ENCODE results near the gene LMBR1. TPM values are rescaled to one million over a fixed set of nuclear protein-coding genes. Genes with fewer than 3 reads are reported as not detected.

LMBR1 gene
- polyA plus RNA-seq, 1 experiment: 5.3 TPM

DNA sequence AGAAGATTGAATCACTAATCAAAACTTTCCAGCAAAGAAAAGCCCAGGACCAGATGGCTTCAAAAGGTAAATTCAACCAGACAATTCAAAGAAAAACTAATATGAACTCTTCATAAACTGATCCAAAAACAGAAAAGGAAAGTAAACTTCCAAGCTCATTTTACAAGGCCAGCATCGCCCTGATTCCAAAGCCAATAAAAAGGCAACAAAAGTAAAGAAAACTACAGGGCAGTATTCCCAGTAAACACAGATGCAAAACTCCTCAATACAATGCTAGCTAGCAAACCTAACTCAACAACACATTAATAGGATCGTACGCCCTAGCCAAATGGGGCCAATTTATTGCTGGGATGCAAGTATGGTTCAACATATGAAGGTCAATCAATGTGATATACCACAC, 199.4 kb downstream of the LMBR1 start:
- Histone ChIP-seq H3K27me3 (ENCODE audit: control insufficient read depth, insufficient read depth, low read length) (no peaks in the 10 kb centered on the region), H3K36me3 (ENCODE audit: control insufficient read depth, insufficient read depth, low read length) (no peaks in the 10 kb centered on the region), H3K4me3 (ENCODE audit: low read depth, low read length) (no peak overlapping the region)
- ChIA-PET POLR2A (no interaction called here), CTCF (interaction anchor here (1.2 kb wide), 1 partner anchor 17 kb away, joined by 3 read pairs; no protein-coding TSS in a partner anchor)
- DNase-seq (ENCODE audit: low read depth): no peak
- TF ChIP-seq, protein P1, sequence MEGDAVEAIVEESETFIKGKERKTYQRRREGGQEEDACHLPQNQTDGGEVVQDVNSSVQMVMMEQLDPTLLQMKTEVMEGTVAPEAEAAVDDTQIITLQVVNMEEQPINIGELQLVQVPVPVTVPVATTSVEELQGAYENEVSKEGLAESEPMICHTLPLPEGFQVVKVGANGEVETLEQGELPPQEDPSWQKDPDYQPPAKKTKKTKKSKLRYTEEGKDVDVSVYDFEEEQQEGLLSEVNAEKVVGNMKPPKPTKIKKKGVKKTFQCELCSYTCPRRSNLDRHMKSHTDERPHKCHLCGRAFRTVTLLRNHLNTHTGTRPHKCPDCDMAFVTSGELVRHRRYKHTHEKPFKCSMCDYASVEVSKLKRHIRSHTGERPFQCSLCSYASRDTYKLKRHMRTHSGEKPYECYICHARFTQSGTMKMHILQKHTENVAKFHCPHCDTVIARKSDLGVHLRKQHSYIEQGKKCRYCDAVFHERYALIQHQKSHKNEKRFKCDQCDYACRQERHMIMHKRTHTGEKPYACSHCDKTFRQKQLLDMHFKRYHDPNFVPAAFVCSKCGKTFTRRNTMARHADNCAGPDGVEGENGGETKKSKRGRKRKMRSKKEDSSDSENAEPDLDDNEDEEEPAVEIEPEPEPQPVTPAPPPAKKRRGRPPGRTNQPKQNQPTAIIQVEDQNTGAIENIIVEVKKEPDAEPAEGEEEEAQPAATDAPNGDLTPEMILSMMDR (IDR thresholded peaks at IDR 0.05; ENCODE audit: insufficient read depth, low read depth, low read length): no peak

DNA sequence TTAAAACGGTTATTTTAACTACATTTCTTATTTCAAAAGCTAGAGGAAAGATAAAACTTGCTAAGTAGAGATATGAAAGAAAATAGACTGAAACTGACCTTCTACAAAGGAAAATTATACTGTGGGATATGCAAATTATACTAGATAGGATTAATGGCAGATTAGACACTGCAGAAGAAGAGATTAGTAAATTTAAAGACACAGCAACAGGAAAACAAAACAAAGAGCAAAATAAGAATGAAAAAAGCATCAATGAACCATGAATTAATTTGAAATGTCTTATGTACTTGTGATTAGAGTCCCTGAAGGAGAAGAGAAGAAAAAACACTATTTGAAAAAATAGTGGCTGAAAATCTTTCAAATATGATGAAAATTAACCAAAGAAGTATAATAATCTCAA, 200.1 kb downstream of the LMBR1 start:
- TF ChIP-seq, protein P1 (IDR thresholded peaks at IDR 0.05; ENCODE audit: insufficient read depth, low read depth, low read length): no peak
- no peaks in the 10 kb centered on the region for H3K27me3 ChIP-seq (ENCODE audit: control insufficient read depth, insufficient read depth, low read length)
- CTCF ChIA-PET: no interaction called here
- no peak for DNase-seq (ENCODE audit: low read depth)
- no peaks in the 10 kb centered on the region for H3K36me3 ChIP-seq (ENCODE audit: control insufficient read depth, insufficient read depth, low read length)
- POLR2A ChIA-PET: no interaction called here
- H3K4me3 ChIP-seq (ENCODE audit: low read depth, low read length): no peak overlapping the region

DNA sequence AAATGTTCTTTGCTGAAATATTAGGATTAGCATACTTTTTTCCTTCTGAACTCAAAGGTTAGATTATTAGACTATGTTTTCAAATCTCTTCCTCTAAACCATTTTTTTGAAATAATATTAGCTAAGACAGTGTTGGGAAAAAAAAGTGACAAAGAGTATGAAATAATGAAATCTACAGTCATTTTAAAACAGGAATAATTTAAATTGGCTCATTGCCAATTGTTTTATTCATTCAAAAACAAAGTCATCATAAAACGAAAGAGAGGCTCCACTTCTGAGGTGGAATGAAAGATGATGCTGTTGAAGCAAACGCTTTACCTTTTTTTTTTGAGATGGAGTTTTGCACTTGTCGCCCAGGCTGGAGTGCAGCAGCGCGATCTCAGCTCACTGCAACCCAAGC, 201.2 kb downstream of the LMBR1 start:
- H3K36me3 ChIP-seq (ENCODE audit: control insufficient read depth, insufficient read depth, low read length): no peaks in the 10 kb centered on the region
- DNase-seq (ENCODE audit: low read depth): no peak
- H3K27me3 ChIP-seq (ENCODE audit: control insufficient read depth, insufficient read depth, low read length): no peaks in the 10 kb centered on the region
- TF ChIP-seq, protein P1 (IDR thresholded peaks at IDR 0.05; ENCODE audit: insufficient read depth, low read depth, low read length): no peak
- POLR2A ChIA-PET: no interaction called here
- CTCF ChIA-PET: interaction anchor here (0.7 to 1.2 kb wide), 2 partner anchors 17 to 25 kb away, joined by 3 read pairs; no protein-coding TSS in a partner anchor
- no peak overlapping the region for H3K4me3 ChIP-seq (ENCODE audit: low read depth, low read length)

DNA sequence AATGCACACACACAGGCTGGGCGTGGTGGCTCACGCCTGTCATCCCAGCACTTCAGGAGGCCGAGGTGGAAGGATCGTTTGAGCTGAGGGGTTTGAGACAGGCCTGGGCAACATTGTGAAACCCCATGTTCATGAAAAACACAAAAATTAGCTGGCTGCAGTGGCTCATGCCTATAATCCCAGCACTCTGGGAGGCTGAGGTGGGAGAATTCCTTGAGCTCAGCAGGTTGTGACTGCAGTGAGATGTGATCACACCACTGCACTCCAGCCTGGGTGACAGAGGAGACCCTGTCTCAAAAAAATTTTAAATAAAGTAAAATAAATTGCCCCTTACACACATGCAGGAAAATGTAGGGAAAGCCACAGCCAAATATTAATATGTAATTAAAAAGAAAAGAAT, 208.3 kb downstream of the LMBR1 start:
- no peak overlapping the region for H3K4me3 ChIP-seq (ENCODE audit: low read depth, low read length)
- H3K36me3 ChIP-seq (ENCODE audit: control insufficient read depth, insufficient read depth, low read length): peaks cover 7% of the 10 kb centered on the region
- CTCF ChIA-PET: interaction anchor here (0.5 kb wide), 1 partner anchor 887 kb away, joined by 4 read pairs; no protein-coding TSS in a partner anchor
- no peaks in the 10 kb centered on the region for H3K27me3 ChIP-seq (ENCODE audit: control insufficient read depth, insufficient read depth, low read length)
- TF ChIP-seq, protein P1 (IDR thresholded peaks at IDR 0.05; ENCODE audit: insufficient read depth, low read depth, low read length): no peak
- POLR2A ChIA-PET: no interaction called here
- no peak for DNase-seq (ENCODE audit: low read depth)

DNA sequence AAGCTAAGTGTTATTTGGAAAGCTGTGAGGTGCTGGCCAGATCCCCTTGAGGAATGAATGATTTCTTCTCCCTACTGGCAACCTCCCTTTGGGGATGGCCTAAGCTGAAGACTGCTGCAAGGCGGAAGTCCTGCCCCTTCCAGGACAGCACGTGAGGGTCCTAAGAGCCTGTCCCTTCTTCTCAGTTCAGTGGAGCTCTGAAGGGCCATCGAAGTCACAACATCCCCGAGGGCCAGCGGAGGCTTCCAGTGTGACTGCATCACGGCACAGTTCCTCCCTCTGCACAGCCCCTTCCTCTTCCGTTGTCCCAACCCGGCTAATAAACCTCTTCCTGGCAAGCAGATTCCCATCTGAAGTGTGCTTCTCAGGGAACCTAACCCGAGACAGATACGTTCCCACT, 208.7 kb downstream of the LMBR1 start:
- peaks cover 7% of the 10 kb centered on the region for H3K36me3 ChIP-seq (ENCODE audit: control insufficient read depth, insufficient read depth, low read length)
- POLR2A ChIA-PET: no interaction called here
- no peak overlapping the region for H3K4me3 ChIP-seq (ENCODE audit: low read depth, low read length)
- H3K27me3 ChIP-seq (ENCODE audit: control insufficient read depth, insufficient read depth, low read length): no peaks in the 10 kb centered on the region
- DNase-seq (ENCODE audit: low read depth): no peak
- TF ChIP-seq, protein P1 (IDR thresholded peaks at IDR 0.05; ENCODE audit: insufficient read depth, low read depth, low read length): no peak
- CTCF ChIA-PET: interaction anchor here (0.5 kb wide), 1 partner anchor 887 kb away, joined by 4 read pairs; no protein-coding TSS in a partner anchor

Data from BJ (cell line).